Measurements from ENCODE around the gene TMEM222.
A peak's percentile ranks its signal among the peaks of the same experiment; 100 is the strongest.

Gene TMEM222

GRCh38 chr1:27357281-27358037 is 35.5 kb downstream of the TMEM222 start:
- peak; percentile 77 for DNase-seq (ENCODE audit: low read depth)
- H3K4me3 ChIP-seq (ENCODE audit: low read depth, low read length), result no peak overlapping the region
- peak; percentile 94 for TF ChIP-seq CTCF (IDR thresholded peaks at IDR 0.05; ENCODE audit: insufficient read depth, low read depth, low read length, missing control alignments)

- no peak for TF ChIP-seq CTCF (IDR thresholded peaks at IDR 0.05; ENCODE audit: insufficient read depth, low read depth, low read length, missing control alignments)
- no peak for DNase-seq (ENCODE audit: low read depth)
- no peak overlapping the region for H3K4me3 ChIP-seq (ENCODE audit: low read depth, low read length)
These were observed 36.3 kb downstream of the TMEM222 start for GRCh38 chr1:27358038-27358927.

- no peak for DNase-seq (ENCODE audit: low read depth)
- no peak for TF ChIP-seq CTCF (IDR thresholded peaks at IDR 0.05; ENCODE audit: insufficient read depth, low read depth, low read length, missing control alignments)
- H3K4me3 ChIP-seq (ENCODE audit: low read depth, low read length), result no peak overlapping the region
These were observed 37.0 kb downstream of the TMEM222 start for GRCh38 chr1:27358928-27359313.

GRCh38 chr1:27359822-27360158 is 37.8 kb downstream of the TMEM222 start:
- TF ChIP-seq CTCF (IDR thresholded peaks at IDR 0.05; ENCODE audit: insufficient read depth, low read depth, low read length, missing control alignments), result no peak
- no peak for DNase-seq (ENCODE audit: low read depth)
- H3K4me3 ChIP-seq (ENCODE audit: low read depth, low read length), result no peak overlapping the region

GRCh38 chr1:27360159-27361043 is 38.4 kb downstream of the TMEM222 start:
- H3K4me3 ChIP-seq (ENCODE audit: low read depth, low read length), result peak overlapping the region; percentile 17; the same call in 1 of the 2 replicates
- DNase-seq (ENCODE audit: low read depth), result peak; percentile 42
- no peak for TF ChIP-seq CTCF (IDR thresholded peaks at IDR 0.05; ENCODE audit: insufficient read depth, low read depth, low read length, missing control alignments)

GRCh38 chr1:27361044-27361402 is 39.1 kb downstream of the TMEM222 start:
- H3K4me3 ChIP-seq (ENCODE audit: low read depth, low read length), result no peak overlapping the region
- TF ChIP-seq CTCF (IDR thresholded peaks at IDR 0.05; ENCODE audit: insufficient read depth, low read depth, low read length, missing control alignments), result no peak
- DNase-seq (ENCODE audit: low read depth), result no peak

Measured in GM12865 (cell line).